ENCODE results near the gene FLNA. TPM values are rescaled to one million over a fixed set of nuclear protein-coding genes. Genes with fewer than 3 reads are reported as not detected.
A peak's percentile ranks its signal among the peaks of the same experiment; 100 is the strongest.

FLNA gene
- total and polyA plus RNA-seq, 9 of the 15 experiments (the other 6 are each of a cell fraction or from before 2014, with no cell fraction given), result 6.2 to 735 (median 135) TPM

GRCh38 chrX:154401045-154401799 is 26.8 kb upstream of the FLNA start (continued):
- TF ChIP-seq ZFP1 (CRISPR knock-in tag; IDR thresholded peaks at IDR 0.05) (no peak), ZNF695 (CRISPR knock-in tag; IDR thresholded peaks at IDR 0.05) (no peak), E2F1 (CRISPR knock-in tag; IDR thresholded peaks at IDR 0.05) (peak; percentile 77), KLF1 (tag; IDR thresholded peaks at IDR 0.05) (no peak), SRSF1 (IDR thresholded peaks at IDR 0.05; ENCODE audit: low read depth, low read length) (no peak), ZBTB49 (CRISPR knock-in tag; IDR thresholded peaks at IDR 0.05; ENCODE audit: borderline replicate concordance) (no peak), CBFA2T3 (IDR thresholded peaks at IDR 0.05) (no peak; the same call in 1 of the 2 replicates), NBN (IDR thresholded peaks at IDR 0.05; ENCODE audit: low read depth) (no peak), RBFOX2 (IDR thresholded peaks at IDR 0.05; ENCODE audit: low read depth, low read length) (peak; percentile 38), CBX5 (IDR thresholded peaks at IDR 0.05; ENCODE audit: borderline replicate concordance, low read depth) (no peak), ZNF407 (IDR thresholded peaks at IDR 0.05; ENCODE audit: low read depth) (no peak), DNMT1 (IDR thresholded peaks at IDR 0.05) (no peak)
